ENCODE data around the gene SLC14A1.

SLC14A1 gene

DNA sequence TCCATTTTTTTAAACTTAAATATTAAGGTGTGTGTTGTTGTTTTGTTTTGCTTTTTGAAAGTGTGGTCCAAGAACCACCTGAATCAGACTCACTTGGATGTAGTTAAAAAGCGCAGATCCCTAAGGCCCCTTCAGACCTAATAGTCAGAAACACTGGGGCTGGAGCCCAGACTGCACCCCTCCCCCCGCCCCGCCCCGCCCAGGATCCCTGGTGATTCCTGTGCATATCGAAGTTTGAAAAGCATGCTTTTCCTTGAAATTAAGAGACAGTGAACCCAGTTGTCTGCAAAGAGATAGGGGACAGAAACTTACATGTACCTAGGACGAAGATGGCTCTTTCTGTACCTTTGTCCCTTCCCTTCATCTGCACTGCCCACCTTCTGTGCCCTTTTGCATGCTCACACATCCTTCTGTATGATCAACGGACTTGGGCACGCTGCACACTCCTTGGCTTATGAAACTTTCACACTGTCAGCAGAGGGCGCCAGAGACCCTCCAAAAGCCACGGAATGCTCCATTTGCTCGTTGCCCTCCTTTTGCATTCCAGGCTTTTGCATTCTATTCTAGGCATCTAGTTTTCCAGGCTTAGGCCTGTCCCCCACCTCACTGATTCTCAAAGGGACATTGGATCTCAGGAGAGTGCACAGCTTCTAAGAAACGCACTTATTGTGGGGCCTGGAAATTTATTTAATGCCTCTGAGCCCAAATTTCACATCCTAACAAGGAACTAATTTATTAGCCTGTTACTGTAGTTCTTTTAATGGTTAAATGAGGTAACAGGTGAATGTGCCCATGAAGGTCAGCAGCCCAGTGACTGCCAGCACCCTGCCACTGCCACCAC is 32.8 kb upstream of the SLC14A1 start:
- no peak overlapping the region for H3K27ac Mint-ChIP-seq
- no peak for ATAC-seq (replicated peaks)

DNA sequence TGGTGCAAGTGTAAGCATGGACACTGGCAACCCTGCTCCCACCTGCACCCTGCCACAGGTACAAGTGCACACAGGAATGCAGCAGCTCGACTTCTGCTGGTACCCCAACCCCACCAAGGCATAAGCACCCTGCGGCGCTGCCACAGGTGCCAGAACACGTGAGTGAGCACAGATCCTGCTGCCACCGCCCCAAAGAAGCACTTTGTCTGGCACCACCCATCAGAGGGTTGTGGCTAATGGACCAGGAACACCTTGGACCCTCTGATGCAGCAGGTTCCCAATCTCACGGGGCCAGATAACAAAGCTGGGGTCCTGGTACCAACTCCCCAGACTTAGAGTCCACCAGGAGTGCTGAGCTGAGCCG is 32.2 kb upstream of the SLC14A1 start:
- DNase-seq (no peak), ATAC-seq (replicated peaks) (no peak)
- Mint-ChIP-seq H3K4me3 (no peak overlapping the region), H3K36me3 (ENCODE audit: insufficient read depth) (peaks cover 15% of the 10 kb centered on the region), H3K4me1 (ENCODE audit: low read depth in 2 of 2) (peaks cover 33 to 35% of the 10 kb centered on the region in 2 donors), H3K27ac (no peak overlapping the region), H3K27me3 (no peaks in the 10 kb centered on the region), H3K9me3 (no peaks in the 10 kb centered on the region)

More for the DNA sequence above, 32.8 kb upstream of the SLC14A1 start:
- Mint-ChIP-seq H3K4me3 (no peak overlapping the region), H3K27me3 (no peaks in the 10 kb centered on the region), H3K4me1 (ENCODE audit: low read depth in 2 of 2) (peaks cover 39 to 41% of the 10 kb centered on the region in 2 donors), H3K36me3 (ENCODE audit: insufficient read depth) (peaks cover 18% of the 10 kb centered on the region), H3K9me3 (no peaks in the 10 kb centered on the region)
- DNase-seq: peak; percentile 71 to 76 (median 71)

GRCh38 chr18:45702708-45703265 is 21.2 kb upstream of the SLC14A1 start:
- Mint-ChIP-seq H3K9me3 (peaks cover 10 to 39% of the 10 kb centered on the region in 2 donors), H3K4me3 (no peak overlapping the region), H3K36me3 (ENCODE audit: insufficient read depth) (no peaks in the 10 kb centered on the region), H3K27ac (no peak overlapping the region), H3K27me3 (no peaks in the 10 kb centered on the region), H3K4me1 (ENCODE audit: low read depth in 2 of 2) (no peaks in the 10 kb centered on the region)
- DNase-seq: no peak
- no peak for ATAC-seq (replicated peaks)

GRCh38 chr18:45708831-45709230 is 15.2 kb upstream of the SLC14A1 start:
- Mint-ChIP-seq H3K9me3 (peaks cover 12 to 21% of the 10 kb centered on the region in 2 donors), H3K36me3 (ENCODE audit: insufficient read depth) (no peaks in the 10 kb centered on the region), H3K4me1 (ENCODE audit: low read depth in 2 of 2) (peaks cover 0 to 2% of the 10 kb centered on the region in 2 donors), H3K27me3 (no peaks in the 10 kb centered on the region), H3K27ac (no peak overlapping the region), H3K4me3 (no peak overlapping the region)
- ATAC-seq (replicated peaks) (no peak), DNase-seq (no peak)

DNA sequence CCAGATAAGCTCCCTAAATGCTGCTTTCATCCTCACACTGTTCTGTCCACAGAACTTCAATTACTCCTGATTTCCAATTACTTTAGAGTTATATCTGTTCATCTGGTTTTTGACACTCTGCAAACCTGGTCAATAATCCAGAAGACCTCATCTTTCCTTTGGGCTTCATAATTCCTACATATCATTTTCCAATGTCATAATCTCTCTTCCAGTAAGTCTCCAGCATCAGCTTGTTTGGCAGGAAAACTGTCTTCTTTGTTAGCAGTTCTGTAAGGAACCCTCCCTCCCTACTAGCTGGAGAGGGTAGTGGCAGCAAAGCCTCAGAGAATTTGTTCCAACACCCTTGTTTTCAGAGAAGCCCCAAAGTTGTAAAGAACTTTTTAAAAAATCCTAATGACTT is 11.9 kb upstream of the SLC14A1 start:
- Mint-ChIP-seq H3K27me3 (no peaks in the 10 kb centered on the region), H3K4me1 (ENCODE audit: low read depth in 2 of 2) (peaks cover 0 to 2% of the 10 kb centered on the region in 2 donors), H3K4me3 (no peak overlapping the region), H3K9me3 (peaks cover 9 to 15% of the 10 kb centered on the region in 2 donors), H3K36me3 (ENCODE audit: insufficient read depth) (no peaks in the 10 kb centered on the region), H3K27ac (peak overlapping the region in 1 of 2 donors; percentile 15)
- DNase-seq (no peak), ATAC-seq (replicated peaks) (no peak)

DNA sequence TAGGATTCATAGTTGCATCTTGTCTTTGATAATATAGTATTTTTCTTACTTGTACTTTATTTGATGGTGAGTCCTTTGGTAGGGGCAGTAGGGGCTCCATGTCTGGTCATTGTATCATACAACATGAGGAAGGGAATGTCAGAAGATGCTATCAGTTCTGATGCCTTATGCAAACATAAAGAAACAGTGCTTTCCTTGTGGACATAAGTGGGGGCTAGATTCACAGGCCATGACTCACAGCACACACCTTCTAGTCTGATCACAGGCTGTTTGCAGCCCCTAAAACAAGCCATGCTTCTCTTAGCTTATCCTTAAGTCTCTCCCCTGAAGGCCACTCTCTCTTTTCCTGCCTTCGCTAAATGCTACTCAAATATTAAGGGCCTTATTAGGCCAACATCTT is 10.7 kb upstream of the SLC14A1 start:
- no peak for DNase-seq

GRCh38 chr18:45715212-45715780 is 8.7 kb upstream of the SLC14A1 start:
- Mint-ChIP-seq H3K27ac (no peak overlapping the region), H3K4me3 (no peak overlapping the region), H3K9me3 (no peaks in the 10 kb centered on the region), H3K4me1 (ENCODE audit: low read depth in 2 of 2) (peaks cover 4% of the 10 kb centered on the region in 2 donors), H3K36me3 (ENCODE audit: insufficient read depth) (no peaks in the 10 kb centered on the region), H3K27me3 (no peaks in the 10 kb centered on the region)
- ATAC-seq (replicated peaks) (no peak), DNase-seq (no peak)

More for the DNA sequence above, 10.7 kb upstream of the SLC14A1 start:
- ATAC-seq (replicated peaks): no peak
- H3K36me3 Mint-ChIP-seq (ENCODE audit: insufficient read depth): no peaks in the 10 kb centered on the region
- H3K4me3 Mint-ChIP-seq: no peak overlapping the region
- H3K27me3 Mint-ChIP-seq: no peaks in the 10 kb centered on the region
- peaks cover 0 to 2% of the 10 kb centered on the region in 2 donors for H3K4me1 Mint-ChIP-seq (ENCODE audit: low read depth in 2 of 2)
- peaks cover 4 to 11% of the 10 kb centered on the region in 2 donors for H3K9me3 Mint-ChIP-seq
- H3K27ac Mint-ChIP-seq: no peak overlapping the region

DNA sequence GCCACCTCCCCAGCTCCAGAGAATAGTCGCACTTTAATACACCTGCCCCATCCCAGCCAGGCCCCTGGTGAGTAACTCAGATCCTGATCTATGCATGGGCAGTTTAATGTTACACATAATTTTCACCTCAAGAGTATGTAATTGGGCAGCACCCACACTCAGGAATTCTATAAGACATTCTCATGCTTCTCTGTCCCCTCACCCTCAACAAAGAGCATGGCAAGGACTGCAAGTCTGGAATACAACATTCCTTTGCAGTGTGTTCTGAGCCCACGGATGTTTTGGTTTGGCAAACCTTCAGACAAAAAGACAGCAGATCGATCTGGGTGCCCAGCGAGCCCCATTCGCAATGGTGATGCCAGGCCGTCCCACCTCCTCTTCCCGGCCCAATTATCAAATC is 4.9 kb upstream of the SLC14A1 start:
- Mint-ChIP-seq H3K36me3 (ENCODE audit: insufficient read depth) (no peaks in the 10 kb centered on the region), H3K9me3 (no peaks in the 10 kb centered on the region), H3K4me3 (no peak overlapping the region), H3K4me1 (ENCODE audit: low read depth in 2 of 2) (peaks cover 2 to 4% of the 10 kb centered on the region in 2 donors), H3K27me3 (no peaks in the 10 kb centered on the region), H3K27ac (no peak overlapping the region)
- DNase-seq (no peak), ATAC-seq (replicated peaks) (no peak)

- no peak overlapping the region for H3K27ac Mint-ChIP-seq
- H3K4me3 Mint-ChIP-seq: no peak overlapping the region
- DNase-seq (peak; percentile 64 to 68 (median 66)), ATAC-seq (replicated peaks) (peak; percentile 95)
- no peaks in the 10 kb centered on the region for H3K9me3 Mint-ChIP-seq
- H3K4me1 Mint-ChIP-seq (ENCODE audit: low read depth in 2 of 2): peaks cover 2 to 4% of the 10 kb centered on the region in 2 donors
- H3K36me3 Mint-ChIP-seq (ENCODE audit: insufficient read depth): no peaks in the 10 kb centered on the region
- H3K27me3 Mint-ChIP-seq: no peaks in the 10 kb centered on the region
These were observed 1.1 kb upstream of the SLC14A1 start for GRCh38 chr18:45722899-45723298.

DNA sequence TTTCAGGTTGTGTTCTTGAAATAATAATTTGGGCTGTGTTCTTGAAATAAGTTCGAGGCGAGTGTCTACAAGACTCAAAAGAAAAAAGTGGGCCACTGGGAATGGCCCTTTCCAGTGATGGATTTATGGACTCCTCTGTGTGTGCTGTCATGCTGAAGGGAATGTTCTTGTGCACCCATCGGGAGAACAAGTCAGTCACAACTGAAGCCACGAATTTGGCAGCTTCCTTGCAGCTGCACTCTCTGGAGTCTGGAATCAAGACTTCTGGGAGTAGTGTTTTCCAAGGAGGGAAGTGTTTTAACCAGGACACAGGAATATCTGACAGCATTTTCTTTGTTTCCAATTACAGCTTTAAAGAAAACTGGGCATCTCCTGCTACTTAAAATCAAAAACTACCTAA is 620 bp downstream of the SLC14A1 start:
- ATAC-seq (replicated peaks) (no peak), DNase-seq (no peak)
- Mint-ChIP-seq H3K36me3 (ENCODE audit: insufficient read depth) (no peaks in the 10 kb centered on the region), H3K27ac (no peak overlapping the region), H3K4me1 (ENCODE audit: low read depth in 2 of 2) (no peaks in the 10 kb centered on the region), H3K27me3 (no peaks in the 10 kb centered on the region), H3K9me3 (no peaks in the 10 kb centered on the region), H3K4me3 (no peak overlapping the region)

DNA sequence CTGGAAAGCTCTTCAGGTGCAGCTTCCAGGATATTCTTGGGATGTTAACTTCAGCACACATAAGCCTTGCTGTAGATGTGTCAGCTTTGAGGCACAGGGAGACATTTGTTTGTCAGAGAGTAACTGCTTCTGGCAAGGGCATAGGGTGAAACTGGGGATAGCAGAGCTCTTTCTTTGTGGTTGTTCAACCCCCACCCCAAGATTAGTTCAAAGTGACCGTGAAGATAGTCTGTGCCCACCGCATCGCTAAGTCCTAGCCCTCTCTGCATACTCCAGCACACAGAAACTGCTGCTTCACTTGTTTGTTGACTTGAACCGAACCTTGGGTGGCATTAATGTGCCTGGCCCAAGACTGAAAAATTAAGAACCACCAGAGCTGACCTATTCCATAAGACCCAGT is 1.4 kb downstream of the SLC14A1 start:
- Mint-ChIP-seq H3K9me3 (no peaks in the 10 kb centered on the region), H3K4me1 (ENCODE audit: low read depth in 2 of 2) (no peaks in the 10 kb centered on the region), H3K27me3 (no peaks in the 10 kb centered on the region), H3K27ac (no peak overlapping the region), H3K36me3 (ENCODE audit: insufficient read depth) (no peaks in the 10 kb centered on the region), H3K4me3 (no peak overlapping the region)
- DNase-seq (no peak), ATAC-seq (replicated peaks) (no peak)

GRCh38 chr18:45726603-45727002 is 2.6 kb downstream of the SLC14A1 start:
- ATAC-seq (replicated peaks) (no peak), DNase-seq (no peak)
- H3K4me3 Mint-ChIP-seq: no peak overlapping the region
- no peaks in the 10 kb centered on the region for H3K27me3 Mint-ChIP-seq
- H3K4me1 Mint-ChIP-seq (ENCODE audit: low read depth in 2 of 2): no peaks in the 10 kb centered on the region
- no peak overlapping the region for H3K27ac Mint-ChIP-seq
- H3K9me3 Mint-ChIP-seq: no peaks in the 10 kb centered on the region
- no peaks in the 10 kb centered on the region for H3K36me3 Mint-ChIP-seq (ENCODE audit: insufficient read depth)

DNA sequence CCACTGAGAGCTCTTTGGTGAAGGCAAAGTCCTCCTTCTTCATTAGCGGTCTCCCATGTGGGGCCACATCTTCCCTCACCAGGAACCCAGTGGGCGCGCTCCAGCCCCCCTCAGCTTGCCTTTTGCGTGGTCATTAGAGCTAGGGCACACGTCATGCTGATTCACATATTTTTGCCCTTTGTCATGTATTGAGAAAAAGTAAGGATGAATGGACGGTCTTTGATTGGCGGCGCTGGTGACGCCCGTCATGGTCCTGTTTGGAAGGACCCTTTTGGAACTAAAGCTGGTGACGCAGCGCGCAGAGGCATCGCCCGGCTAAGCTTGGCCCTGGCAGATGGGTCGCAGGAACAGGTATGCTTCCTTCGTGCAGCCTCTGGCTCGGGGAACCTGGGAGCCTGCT is 3.1 kb downstream of the SLC14A1 start:
- H3K9me3 Mint-ChIP-seq: no peaks in the 10 kb centered on the region
- H3K4me1 Mint-ChIP-seq (ENCODE audit: low read depth in 2 of 2): no peaks in the 10 kb centered on the region
- DNase-seq (no peak), ATAC-seq (replicated peaks) (no peak)
- no peak overlapping the region for H3K27ac Mint-ChIP-seq
- no peaks in the 10 kb centered on the region for H3K36me3 Mint-ChIP-seq (ENCODE audit: insufficient read depth)
- H3K4me3 Mint-ChIP-seq: no peak overlapping the region
- H3K27me3 Mint-ChIP-seq: no peaks in the 10 kb centered on the region
